ENCODE measurements around the gene EME2. TPM values are rescaled to one million over a fixed set of nuclear protein-coding genes. Genes with fewer than 3 reads are reported as not detected.

Gene EME2
- total RNA-seq, 1 experiment from 2014 or later = 63.6 TPM

DNA sequence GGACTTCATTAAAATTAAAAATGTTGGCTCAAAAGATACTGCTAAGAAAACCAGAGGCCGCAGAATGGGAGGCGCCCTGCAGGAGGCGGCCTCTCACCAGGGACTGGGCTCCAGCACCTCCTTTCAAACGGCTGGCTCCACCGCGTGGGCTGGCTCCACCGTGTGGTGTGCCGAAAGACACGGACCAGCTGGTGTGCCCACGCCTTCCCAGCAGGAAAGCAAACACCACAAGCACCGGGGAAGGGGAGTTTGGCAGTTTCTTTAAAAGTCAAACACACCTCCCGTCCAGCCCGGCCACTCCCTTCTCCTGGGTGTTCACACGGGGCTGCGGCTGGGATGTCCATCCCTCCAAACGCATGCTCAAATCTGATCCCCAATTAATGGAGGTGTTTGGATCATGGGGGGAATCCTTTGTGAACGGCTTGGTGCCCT, 40.1 kb downstream of the EME2 start:
- no peaks in the 10 kb centered on the region for H3K79me2 ChIP-seq (ENCODE audit: insufficient read depth, low read length)
- no peak overlapping the region for H3K27ac ChIP-seq (ENCODE audit: insufficient read length, low read depth, low read length)
- H3K9me3 ChIP-seq (ENCODE audit: control insufficient read depth, low read depth, low read length) = no peaks in the 10 kb centered on the region
- no peaks in the 10 kb centered on the region for H3K4me1 ChIP-seq (ENCODE audit: insufficient read depth, low read length)
- H3K79me1 ChIP-seq (ENCODE audit: insufficient read depth, low read depth, low read length, poor library complexity, severe bottlenecking) = no peaks in the 10 kb centered on the region
- no peak overlapping the region for H3K4ac ChIP-seq (ENCODE audit: low read depth, low read length)
- H2BK15ac ChIP-seq (ENCODE audit: low read depth, low read length) = no peak overlapping the region
- no peak overlapping the region for H2BK5ac ChIP-seq (ENCODE audit: insufficient read length, low read length)
- no peak overlapping the region for H2BK12ac ChIP-seq (ENCODE audit: insufficient read length, low read depth, low read length)
- Mint-ChIP-seq H3K4me3 (no peak overlapping the region), H3K9me3 (no peaks in the 10 kb centered on the region), H3K4me1 (peaks cover 0 to 3% of the 10 kb centered on the region in 2 experiments; a peak in 2 of 4 replicates), H3K27me3 (ENCODE audit: low read depth) (no peaks in the 10 kb centered on the region), H3K36me3 (ENCODE audit: insufficient read depth in 1 of 3, low read depth in 3 of 3) (peaks cover 5 to 27% (median 15%) of the 10 kb centered on the region in 3 experiments; a peak in 6 of 7 replicates), H3K27ac (no peak overlapping the region)
- DNase-seq = peak; percentile 68
- H4K20me1 ChIP-seq (ENCODE audit: control insufficient read depth, insufficient read depth, insufficient read length) = no peaks in the 10 kb centered on the region
- no peak overlapping the region for H3K18ac ChIP-seq (ENCODE audit: insufficient read length, low read depth, low read length)
- H3T11ph ChIP-seq (ENCODE audit: low read length) = no peak overlapping the region
- H2BK120ac ChIP-seq (ENCODE audit: low read depth, low read length, poor library complexity, severe bottlenecking) = no peak overlapping the region
- WGBS (ENCODE audit: extremely low coverage, insufficient read length, low lambda C conversion rate) = no CpG with 5 or more reads among the region's 17 CpGs
- H2AFZ ChIP-seq (ENCODE audit: low read length) = no peak overlapping the region
- H4K5ac ChIP-seq (ENCODE audit: insufficient read length, low read depth, low read length) = no peak overlapping the region
- no peak overlapping the region for H2BK20ac ChIP-seq (ENCODE audit: low read depth, low read length, poor library complexity, severe bottlenecking)
- no peaks in the 10 kb centered on the region for H3K27me3 ChIP-seq (ENCODE audit: insufficient read depth, low read length)
- no peak overlapping the region for H2AK5ac ChIP-seq (ENCODE audit: insufficient read length, low read length)
- H4K91ac ChIP-seq (ENCODE audit: insufficient read length, low read depth, low read length) = no peak overlapping the region
- no peak overlapping the region for H3K56ac ChIP-seq (ENCODE audit: insufficient read length, low read depth, low read length)
- TF ChIP-seq, protein P1, sequence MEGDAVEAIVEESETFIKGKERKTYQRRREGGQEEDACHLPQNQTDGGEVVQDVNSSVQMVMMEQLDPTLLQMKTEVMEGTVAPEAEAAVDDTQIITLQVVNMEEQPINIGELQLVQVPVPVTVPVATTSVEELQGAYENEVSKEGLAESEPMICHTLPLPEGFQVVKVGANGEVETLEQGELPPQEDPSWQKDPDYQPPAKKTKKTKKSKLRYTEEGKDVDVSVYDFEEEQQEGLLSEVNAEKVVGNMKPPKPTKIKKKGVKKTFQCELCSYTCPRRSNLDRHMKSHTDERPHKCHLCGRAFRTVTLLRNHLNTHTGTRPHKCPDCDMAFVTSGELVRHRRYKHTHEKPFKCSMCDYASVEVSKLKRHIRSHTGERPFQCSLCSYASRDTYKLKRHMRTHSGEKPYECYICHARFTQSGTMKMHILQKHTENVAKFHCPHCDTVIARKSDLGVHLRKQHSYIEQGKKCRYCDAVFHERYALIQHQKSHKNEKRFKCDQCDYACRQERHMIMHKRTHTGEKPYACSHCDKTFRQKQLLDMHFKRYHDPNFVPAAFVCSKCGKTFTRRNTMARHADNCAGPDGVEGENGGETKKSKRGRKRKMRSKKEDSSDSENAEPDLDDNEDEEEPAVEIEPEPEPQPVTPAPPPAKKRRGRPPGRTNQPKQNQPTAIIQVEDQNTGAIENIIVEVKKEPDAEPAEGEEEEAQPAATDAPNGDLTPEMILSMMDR (conservative IDR thresholded peaks at IDR 0.05) = peak; percentile 69
- no peak overlapping the region for H3K9ac ChIP-seq (ENCODE audit: extremely low read depth, insufficient read length, low read length)
- no peak overlapping the region for H4K8ac ChIP-seq (replicated peaks; ENCODE audit: insufficient read length, low read depth, low read length)
- H3K4me2 ChIP-seq (ENCODE audit: insufficient read depth, insufficient read length, low read length) = no peak overlapping the region
- H3K23ac ChIP-seq (ENCODE audit: insufficient read length, low read depth, low read length) = no peak overlapping the region
- no peaks in the 10 kb centered on the region for H3K23me2 ChIP-seq (ENCODE audit: insufficient read length, low read depth, low read length, poor library complexity, severe bottlenecking)
- no peak overlapping the region for H3K14ac ChIP-seq (ENCODE audit: insufficient read depth, low read length)

Data from H9 (cell line).